ENCODE results near the gene COMT.
"Not testable (repeated sequence)": the region's sequence is repeated elsewhere in the genome, so short reads cannot be mapped to it uniquely, and the experiment has no call there.

Gene COMT

DNA sequence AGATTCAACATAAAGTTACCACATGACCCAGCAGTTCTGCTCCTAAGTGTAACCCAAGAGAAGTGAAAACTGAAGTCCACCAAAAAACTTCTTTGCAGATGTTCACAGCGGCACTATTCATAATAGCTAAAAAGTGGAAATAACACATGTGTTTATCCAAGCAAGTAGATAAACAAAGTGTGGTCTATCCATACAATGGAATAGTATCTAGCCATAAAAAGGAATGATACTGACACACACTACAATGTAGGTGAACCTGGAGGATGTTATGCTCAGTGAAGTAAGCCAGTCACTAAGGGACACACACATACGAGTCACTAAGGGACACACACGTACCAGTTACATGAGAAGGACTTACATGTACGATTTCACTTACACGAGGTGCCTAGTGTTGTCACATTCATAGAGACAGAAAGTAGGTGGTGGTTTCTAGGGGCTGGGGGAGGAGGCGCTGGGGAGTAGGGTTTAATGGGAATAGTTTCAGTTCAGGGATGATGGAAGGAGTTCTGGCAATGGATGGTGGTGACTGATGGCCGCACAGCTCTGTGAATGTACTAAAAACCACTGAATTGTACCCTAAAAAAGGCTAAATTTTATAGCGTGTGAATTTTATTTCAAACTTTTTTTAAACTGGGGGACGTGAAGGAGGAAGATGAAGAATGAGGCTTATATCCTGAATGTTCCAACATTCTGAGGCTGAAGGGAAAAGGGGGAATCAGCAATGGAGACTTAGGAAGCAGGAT is 27.2 kb upstream of the COMT start:
- H3K27me3 Mint-ChIP-seq (ENCODE audit: low read depth) = no peaks in the 10 kb centered on the region
- no peak for DNase-seq (ENCODE audit: low spot score)
- H3K9me3 Mint-ChIP-seq = peaks cover 4% of the 10 kb centered on the region
- no peak overlapping the region for H3K4me3 Mint-ChIP-seq
- peaks cover 23% of the 10 kb centered on the region for H3K36me3 Mint-ChIP-seq (ENCODE audit: low read depth)
- H3K27ac Mint-ChIP-seq = no peak overlapping the region
- H3K4me1 Mint-ChIP-seq (ENCODE audit: low read depth) = peaks cover 2% of the 10 kb centered on the region

DNA sequence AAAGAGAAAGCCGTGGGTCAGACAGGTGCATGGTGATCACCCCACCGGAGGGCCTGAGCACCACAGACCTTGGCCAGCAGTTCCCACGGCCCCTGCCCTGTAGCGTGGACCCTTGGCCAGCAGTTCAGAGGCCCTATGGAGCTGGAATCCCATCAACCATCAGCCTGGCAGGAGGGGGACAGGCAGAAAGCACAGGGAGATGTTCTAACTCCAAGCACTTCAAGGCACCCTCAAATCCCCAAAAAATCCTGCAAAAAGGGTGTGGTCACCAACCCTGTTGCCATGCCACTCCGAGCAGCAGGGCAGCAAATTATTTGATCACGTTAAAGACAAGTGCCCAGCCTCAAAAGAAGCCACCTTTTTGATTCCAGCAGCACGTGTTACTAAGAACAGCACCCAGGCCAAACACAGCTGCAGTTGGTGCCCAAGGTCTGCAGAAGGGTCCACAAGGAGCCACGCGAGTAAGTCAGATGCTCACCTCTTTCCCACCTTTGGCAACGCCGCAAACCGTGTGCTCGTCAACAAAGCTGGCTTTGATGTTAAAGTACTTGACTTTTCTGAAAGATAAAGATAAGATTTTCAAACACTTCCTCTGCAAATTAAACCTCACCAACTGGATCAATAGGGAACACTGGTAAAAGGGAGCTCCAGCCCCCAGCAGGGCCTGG is 26.2 kb upstream of the COMT start:
- H3K4me1 Mint-ChIP-seq (ENCODE audit: low read depth) = no peaks in the 10 kb centered on the region
- peaks cover 23% of the 10 kb centered on the region for H3K36me3 Mint-ChIP-seq (ENCODE audit: low read depth)
- H3K9me3 Mint-ChIP-seq = peaks cover 4% of the 10 kb centered on the region
- no peak overlapping the region for H3K4me3 Mint-ChIP-seq
- no peaks in the 10 kb centered on the region for H3K27me3 Mint-ChIP-seq (ENCODE audit: low read depth)
- DNase-seq (ENCODE audit: low spot score) = no peak
- H3K27ac Mint-ChIP-seq = no peak overlapping the region

DNA sequence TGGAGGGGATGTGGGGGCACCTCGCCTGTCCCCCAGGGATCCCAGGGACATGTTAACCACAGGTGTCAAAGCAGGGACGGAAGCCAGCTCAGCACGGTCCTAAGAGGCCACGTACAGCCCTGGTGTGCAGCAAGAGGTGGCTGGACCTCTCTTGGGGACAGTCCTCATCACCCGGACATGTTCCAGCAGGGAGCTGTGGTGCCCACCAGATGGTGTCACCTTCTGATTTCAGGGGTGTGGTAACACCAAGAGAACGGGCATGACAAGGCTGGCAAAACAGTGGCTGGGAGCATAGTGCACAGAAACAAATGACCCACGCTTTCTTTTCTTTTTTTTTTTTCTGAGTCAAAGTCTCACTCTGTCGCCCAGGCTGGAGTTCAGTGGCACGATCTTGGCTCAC is 25.6 kb upstream of the COMT start:
- H3K4me1 Mint-ChIP-seq (ENCODE audit: low read depth) = no peaks in the 10 kb centered on the region
- no peak for DNase-seq (ENCODE audit: low spot score)
- no peak overlapping the region for H3K27ac Mint-ChIP-seq
- no peak overlapping the region for H3K4me3 Mint-ChIP-seq
- H3K27me3 Mint-ChIP-seq (ENCODE audit: low read depth) = no peaks in the 10 kb centered on the region
- peaks cover 4% of the 10 kb centered on the region for H3K9me3 Mint-ChIP-seq
- peaks cover 23% of the 10 kb centered on the region for H3K36me3 Mint-ChIP-seq (ENCODE audit: low read depth)

DNA sequence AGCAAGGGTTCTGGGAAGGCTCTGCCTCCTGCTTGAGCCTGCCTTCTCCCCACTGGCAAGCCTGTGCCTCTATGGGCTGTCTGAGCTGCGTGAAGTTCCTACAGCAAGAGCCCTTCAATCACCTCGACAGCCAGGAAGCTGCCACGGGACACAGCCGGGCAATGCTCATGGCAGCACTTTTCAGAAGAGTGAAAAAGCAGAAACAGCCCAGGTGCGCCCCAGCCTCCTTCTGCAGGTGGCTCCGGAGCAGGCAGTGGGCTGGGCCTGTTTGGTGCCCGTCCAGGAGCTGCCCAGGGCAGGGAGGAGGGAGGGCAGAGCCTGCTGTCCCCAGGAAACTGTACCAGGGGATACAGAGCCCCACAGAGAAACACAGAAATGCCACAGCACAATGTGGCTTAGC is 24.6 kb upstream of the COMT start:
- Mint-ChIP-seq H3K4me3 (no peak overlapping the region), H3K9me3 (peaks cover 4% of the 10 kb centered on the region), H3K4me1 (ENCODE audit: low read depth) (no peaks in the 10 kb centered on the region), H3K36me3 (ENCODE audit: low read depth) (peaks cover 23% of the 10 kb centered on the region), H3K27me3 (ENCODE audit: low read depth) (no peaks in the 10 kb centered on the region), H3K27ac (no peak overlapping the region)
- DNase-seq (ENCODE audit: low spot score) = no peak

DNA sequence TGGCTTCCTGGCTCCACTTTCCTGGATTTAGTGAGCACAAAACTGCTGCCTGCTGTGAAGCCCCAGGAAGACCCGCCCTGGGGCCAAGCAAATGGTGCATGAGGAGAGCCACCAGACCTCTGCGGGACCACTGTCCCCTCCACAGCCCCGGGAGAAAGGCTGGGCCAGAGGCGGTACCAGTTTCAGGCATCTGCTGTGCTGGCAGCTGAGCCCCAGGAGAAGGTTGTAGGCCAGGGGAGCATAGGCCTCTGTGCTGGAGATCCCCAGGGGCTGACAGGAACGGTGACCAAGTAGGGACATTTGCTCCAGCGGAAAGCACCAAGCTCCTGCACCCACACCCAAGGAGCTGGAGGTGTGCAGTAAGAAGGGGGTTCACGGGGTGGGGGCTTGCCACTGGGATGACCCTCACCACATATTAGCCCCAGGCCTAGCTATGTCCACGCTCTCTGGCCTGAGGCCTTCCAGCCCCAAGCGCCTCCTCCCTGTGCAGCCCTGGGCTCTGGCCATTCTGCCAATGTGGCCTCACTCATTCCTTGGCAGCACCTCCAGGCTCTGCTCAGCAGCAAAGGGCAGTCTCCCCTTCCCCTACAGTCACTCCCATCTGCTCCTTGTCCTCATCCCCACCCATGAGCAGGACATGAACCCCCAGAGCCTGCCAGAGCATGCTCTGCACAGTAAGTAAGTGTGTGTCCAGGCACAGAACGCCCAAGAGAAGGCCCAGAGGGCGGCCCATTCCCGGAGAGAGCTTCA is 24.0 kb upstream of the COMT start:
- Mint-ChIP-seq H3K4me1 (ENCODE audit: low read depth) (no peaks in the 10 kb centered on the region), H3K36me3 (ENCODE audit: low read depth) (peaks cover 23% of the 10 kb centered on the region), H3K27ac (no peak overlapping the region), H3K4me3 (no peak overlapping the region), H3K27me3 (ENCODE audit: low read depth) (no peaks in the 10 kb centered on the region), H3K9me3 (peaks cover 4% of the 10 kb centered on the region)
- DNase-seq (ENCODE audit: low spot score) = no peak

DNA sequence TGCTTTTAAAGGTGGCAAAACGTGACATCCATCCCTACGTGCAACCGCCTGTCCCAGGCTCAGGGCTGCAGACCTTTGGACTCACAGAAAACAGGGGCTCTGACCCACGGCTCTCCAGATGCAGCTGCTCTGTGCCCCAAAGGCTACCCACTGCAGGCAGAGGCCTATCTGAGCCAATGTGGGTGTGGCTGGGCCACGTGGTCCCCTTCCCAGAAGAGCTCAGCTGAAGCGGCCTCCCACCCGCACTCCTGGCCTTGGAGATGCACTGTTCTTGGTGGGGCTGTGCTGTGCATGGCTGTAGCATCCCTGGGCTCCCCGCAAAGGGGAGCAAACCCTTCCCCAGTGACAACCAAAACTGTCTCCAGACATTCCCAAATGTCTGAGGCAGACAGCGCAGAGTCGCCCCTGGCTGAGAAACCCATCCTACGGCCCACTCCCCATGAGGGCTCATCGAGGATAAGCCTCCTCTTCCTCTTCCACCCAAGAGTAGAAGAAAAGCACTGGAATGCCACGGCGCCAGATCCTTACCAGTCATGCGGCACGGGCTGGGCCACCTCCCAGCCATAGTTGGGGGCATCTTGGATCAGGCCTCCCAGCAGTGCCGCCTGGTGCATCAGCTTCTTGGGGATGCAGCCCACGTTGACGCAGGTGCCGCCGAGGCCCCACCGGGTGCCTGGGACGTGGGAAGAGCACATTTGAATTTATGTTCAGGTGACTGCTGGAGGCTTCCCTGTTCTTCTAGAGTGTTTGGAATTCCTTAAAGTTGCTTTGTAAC is 23.1 kb upstream of the COMT start:
- Mint-ChIP-seq H3K9me3 (peaks cover 4% of the 10 kb centered on the region), H3K27ac (no peak overlapping the region), H3K4me3 (no peak overlapping the region), H3K27me3 (ENCODE audit: low read depth) (no peaks in the 10 kb centered on the region), H3K4me1 (ENCODE audit: low read depth) (no peaks in the 10 kb centered on the region), H3K36me3 (ENCODE audit: low read depth) (peaks cover 18% of the 10 kb centered on the region)
- DNase-seq (ENCODE audit: low spot score) = no peak

DNA sequence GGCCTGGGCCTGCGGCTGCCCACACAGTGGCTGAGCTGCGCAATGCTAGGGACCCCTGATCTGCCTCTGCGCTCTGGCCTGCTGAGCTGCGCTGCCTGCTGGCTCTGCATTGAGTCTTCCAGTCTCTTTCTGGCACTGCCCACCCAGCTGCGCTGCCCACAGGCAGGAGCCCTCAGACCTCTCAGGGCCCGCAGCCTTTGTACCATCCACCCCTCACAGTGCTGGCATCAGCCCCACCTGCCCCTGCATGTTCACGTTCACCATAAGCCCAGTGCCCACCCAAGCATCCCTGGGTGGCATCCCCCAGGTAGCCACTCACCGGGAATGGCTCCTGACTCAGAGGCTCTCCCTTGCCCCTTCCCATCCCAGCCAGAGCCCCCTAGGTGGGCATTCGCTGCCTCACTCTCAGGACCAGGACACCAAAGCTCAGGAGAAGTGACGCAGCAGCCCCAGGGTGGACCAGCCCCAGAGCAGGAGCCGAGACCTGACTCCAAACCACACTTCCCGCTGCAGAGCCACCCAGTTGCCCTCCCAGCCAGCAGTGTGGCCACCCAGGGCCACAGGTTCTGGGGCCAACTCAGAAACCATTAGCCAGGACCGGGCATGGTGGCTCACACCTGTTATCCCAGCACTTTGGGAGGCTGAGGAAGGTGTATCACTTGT is 21.7 kb upstream of the COMT start:
- DNase-seq (ENCODE audit: low spot score) = no peak
- no peaks in the 10 kb centered on the region for H3K27me3 Mint-ChIP-seq (ENCODE audit: low read depth)
- H3K27ac Mint-ChIP-seq = no peak overlapping the region
- no peaks in the 10 kb centered on the region for H3K9me3 Mint-ChIP-seq
- no peak overlapping the region for H3K4me3 Mint-ChIP-seq
- H3K4me1 Mint-ChIP-seq (ENCODE audit: low read depth) = no peaks in the 10 kb centered on the region
- H3K36me3 Mint-ChIP-seq (ENCODE audit: low read depth) = peaks cover 8% of the 10 kb centered on the region

DNA sequence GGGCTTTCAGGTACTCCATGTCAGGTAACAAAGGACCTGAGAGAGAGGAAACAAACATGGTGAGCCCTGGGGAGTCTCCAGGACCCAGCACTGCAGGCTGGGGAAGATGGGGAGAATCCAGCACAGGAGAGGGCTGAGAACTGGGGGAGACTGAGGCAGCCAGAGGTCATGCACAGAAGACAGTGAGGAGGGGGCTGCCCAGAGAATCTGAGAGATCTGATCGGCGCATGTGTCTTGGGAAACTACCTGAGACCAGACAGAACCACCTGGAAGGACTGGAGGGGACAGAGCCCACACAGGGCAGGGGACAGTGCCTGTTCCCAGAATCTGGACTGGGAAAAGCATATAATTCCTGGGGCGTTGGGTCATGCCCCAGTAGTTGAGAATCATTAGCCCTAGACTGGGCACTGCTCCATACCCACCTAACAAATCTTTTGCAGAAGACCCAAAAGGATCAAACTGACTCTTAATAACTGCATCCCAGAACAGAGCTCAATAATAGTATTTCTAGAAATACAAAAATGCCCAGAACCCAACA is 20.0 kb upstream of the COMT start:
- no peak for DNase-seq (ENCODE audit: low spot score)
- no peak overlapping the region for H3K27ac Mint-ChIP-seq
- H3K36me3 Mint-ChIP-seq (ENCODE audit: low read depth) = peaks cover 4% of the 10 kb centered on the region
- no peaks in the 10 kb centered on the region for H3K27me3 Mint-ChIP-seq (ENCODE audit: low read depth)
- H3K9me3 Mint-ChIP-seq = no peaks in the 10 kb centered on the region
- no peak overlapping the region for H3K4me3 Mint-ChIP-seq
- no peaks in the 10 kb centered on the region for H3K4me1 Mint-ChIP-seq (ENCODE audit: low read depth)

DNA sequence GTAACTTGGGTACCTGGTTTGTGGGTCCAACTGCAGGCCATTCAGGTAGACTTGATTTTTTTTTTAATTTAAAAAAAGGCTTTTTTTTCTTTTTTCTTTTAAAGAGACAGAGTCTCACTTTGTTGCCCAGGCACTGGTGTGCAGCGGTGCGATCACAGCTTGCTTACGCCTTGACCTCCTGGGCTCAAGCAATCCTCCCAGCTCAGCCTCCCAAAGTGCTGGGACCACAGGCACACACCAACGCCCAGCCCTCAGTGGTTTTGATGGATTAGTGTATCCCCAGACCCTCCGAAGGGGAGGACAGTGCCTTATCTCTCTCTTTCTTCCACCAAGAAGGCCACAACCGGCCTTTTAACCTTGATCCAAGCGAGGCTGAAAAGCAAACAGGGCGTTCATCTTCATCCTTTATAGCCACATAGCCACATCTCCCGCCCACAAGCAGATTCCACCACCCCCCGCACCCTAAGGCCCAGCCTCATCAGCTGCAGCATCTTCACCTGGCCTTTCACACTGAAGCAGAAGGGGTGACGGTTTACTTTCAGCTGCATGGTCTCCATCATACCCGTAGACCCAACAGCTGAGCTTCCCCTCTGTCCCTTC is 17.6 kb upstream of the COMT start:
- DNase-seq (ENCODE audit: low spot score) = no peak
- Mint-ChIP-seq H3K9me3 (no peaks in the 10 kb centered on the region), H3K27me3 (ENCODE audit: low read depth) (no peaks in the 10 kb centered on the region), H3K27ac (no peak overlapping the region), H3K4me1 (ENCODE audit: low read depth) (no peaks in the 10 kb centered on the region), H3K36me3 (ENCODE audit: low read depth) (peaks cover 3% of the 10 kb centered on the region), H3K4me3 (no peak overlapping the region)

DNA sequence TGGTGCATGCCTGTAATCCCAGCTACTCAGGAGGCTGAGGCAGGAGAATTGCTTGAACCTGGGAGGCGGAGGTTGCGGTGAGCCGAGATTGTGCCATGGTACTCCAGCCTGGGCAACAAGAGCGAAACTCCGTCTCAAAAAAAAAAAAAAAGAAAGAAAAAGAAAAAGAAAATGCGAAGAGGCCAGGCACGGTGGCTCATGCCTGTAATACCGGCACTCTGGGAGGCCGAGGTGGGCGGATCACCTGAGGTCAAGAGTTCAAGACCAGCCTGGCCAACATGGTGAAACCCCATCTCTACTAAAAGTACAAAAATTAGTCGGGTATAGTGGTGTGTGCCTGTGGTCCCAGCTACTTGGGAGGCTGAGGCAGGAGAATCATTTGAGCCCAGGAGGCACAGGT is 15.5 kb upstream of the COMT start:
- H3K4me3 Mint-ChIP-seq; DNase-seq (ENCODE audit: low spot score); H3K9me3 Mint-ChIP-seq; H3K27ac Mint-ChIP-seq; H3K27me3 Mint-ChIP-seq (ENCODE audit: low read depth); H3K36me3 Mint-ChIP-seq (ENCODE audit: low read depth); H3K4me1 Mint-ChIP-seq (ENCODE audit: low read depth): not testable (repeated sequence)

DNA sequence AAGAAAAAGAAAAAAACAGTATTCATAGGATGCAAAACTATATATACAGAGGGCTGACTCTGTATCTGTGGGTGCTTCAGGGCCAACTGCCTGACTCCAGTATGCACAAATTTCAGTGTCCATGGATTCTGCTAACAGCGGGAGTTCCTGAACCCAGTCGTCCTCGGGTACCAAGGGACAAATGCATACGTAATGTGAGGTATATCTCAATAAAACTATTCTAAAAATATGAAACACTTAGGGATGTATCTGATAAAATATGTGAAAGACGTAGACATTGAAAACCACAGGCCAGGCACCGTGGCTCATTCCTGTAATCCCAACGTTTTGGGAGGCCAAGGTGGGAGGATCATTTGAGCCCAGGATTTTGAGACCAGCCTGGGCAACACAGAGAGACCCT is 13.9 kb upstream of the COMT start:
- Mint-ChIP-seq H3K27me3 (ENCODE audit: low read depth) (no peaks in the 10 kb centered on the region), H3K36me3 (ENCODE audit: low read depth) (peaks cover 3% of the 10 kb centered on the region), H3K9me3 (no peaks in the 10 kb centered on the region), H3K4me1 (ENCODE audit: low read depth) (no peaks in the 10 kb centered on the region), H3K27ac (no peak overlapping the region), H3K4me3 (no peak overlapping the region)
- DNase-seq (ENCODE audit: low spot score) = no peak

DNA sequence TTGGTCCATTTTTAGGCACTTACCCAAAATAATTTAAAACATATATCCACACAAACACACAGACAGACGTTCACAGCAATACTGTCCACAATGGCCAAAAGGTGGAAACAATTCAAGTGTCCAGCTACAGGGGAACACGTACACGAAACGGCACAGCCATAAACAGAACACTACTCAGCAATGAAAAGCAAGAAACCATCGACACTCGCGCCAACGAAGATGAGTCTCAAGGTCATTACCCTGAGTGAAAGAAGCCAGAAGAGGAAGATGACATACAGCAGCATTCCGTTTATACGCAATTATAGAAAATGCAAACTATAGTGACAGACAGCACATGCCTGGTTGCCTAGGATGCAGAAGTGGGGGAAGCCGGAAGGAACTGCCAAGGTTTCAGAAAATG is 13.4 kb upstream of the COMT start:
- no peak overlapping the region for H3K4me3 Mint-ChIP-seq
- no peaks in the 10 kb centered on the region for H3K4me1 Mint-ChIP-seq (ENCODE audit: low read depth)
- no peaks in the 10 kb centered on the region for H3K27me3 Mint-ChIP-seq (ENCODE audit: low read depth)
- no peaks in the 10 kb centered on the region for H3K9me3 Mint-ChIP-seq
- DNase-seq (ENCODE audit: low spot score) = no peak
- H3K27ac Mint-ChIP-seq = no peak overlapping the region
- peaks cover 3% of the 10 kb centered on the region for H3K36me3 Mint-ChIP-seq (ENCODE audit: low read depth)
